Measurements from ENCODE around the gene GIGYF1. TPM values are rescaled to one million over a fixed set of nuclear protein-coding genes. Genes with fewer than 3 reads are reported as not detected.

GIGYF1 gene
- total RNA-seq, 2 donors from 2014 or later: 20.9 to 33.4 TPM

- H3K9me3 ChIP-seq: no peaks in the 10 kb centered on the region
- H3K27me3 ChIP-seq: no peaks in the 10 kb centered on the region
- peak; percentile 36 for DNase-seq
- H3K27ac ChIP-seq: no peak overlapping the region
- intact Hi-C loops (cut with DNase I): no loop called here
- H3K4me3 ChIP-seq: no peak overlapping the region
- H3K36me3 ChIP-seq: no peaks in the 10 kb centered on the region
- no peaks in the 10 kb centered on the region for H3K4me1 ChIP-seq
- no peak overlapping the region for H3K9ac ChIP-seq (ENCODE audit: low read depth in 2 of 2, low read length in 2 of 2)
- no peak for TF ChIP-seq CTCF (IDR thresholded peaks at IDR 0.05)
Observed at GRCh38 chr7:100642534-100642907, 51.5 kb downstream of the GIGYF1 start.

- Histone ChIP-seq H3K4me3 (no peak overlapping the region), H3K9me3 (no peaks in the 10 kb centered on the region), H3K27me3 (no peaks in the 10 kb centered on the region), H3K9ac (ENCODE audit: low read depth in 2 of 2, low read length in 2 of 2) (no peak overlapping the region), H3K36me3 (no peaks in the 10 kb centered on the region), H3K4me1 (no peaks in the 10 kb centered on the region), H3K27ac (no peak overlapping the region)
- intact Hi-C loops (cut with DNase I): no loop called here
- no peak for TF ChIP-seq CTCF (IDR thresholded peaks at IDR 0.05)
- no peak for DNase-seq
Observed at GRCh38 chr7:100641860-100642533, 52.1 kb downstream of the GIGYF1 start.

DNA sequence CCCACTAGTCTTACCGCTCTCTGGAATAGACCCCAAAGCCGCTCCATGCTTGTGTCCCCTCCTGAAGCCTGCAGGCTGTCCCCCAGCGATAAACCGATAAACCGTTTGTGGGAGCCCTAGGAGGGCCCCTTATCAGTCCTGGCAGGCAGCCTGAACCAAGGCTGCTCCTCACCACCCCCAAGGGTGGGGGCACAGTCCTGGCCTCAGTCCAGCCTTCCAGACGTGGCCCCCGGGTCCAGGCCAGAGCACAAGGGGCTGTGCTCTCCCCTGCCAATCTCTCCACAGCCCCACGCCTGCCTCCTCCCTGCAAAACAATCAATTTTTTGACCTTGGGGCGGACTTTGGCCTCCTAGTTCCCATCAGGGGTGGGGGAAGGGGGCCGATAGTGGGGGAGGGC lies 52.6 kb downstream of the GIGYF1 start, which contains the start of gene TFR2:
TSS of gene TFR2 (minus strand) at position 90 of the 397 bp plus-strand sequence. CDS start at position 47, 43 bp downstream.
- Histone ChIP-seq H3K9me3 (no peaks in the 10 kb centered on the region), H3K4me1 (no peaks in the 10 kb centered on the region), H3K36me3 (no peaks in the 10 kb centered on the region), H3K27me3 (no peaks in the 10 kb centered on the region), H3K27ac (no peak within 1 kb of the TSS), H3K9ac (ENCODE audit: low read depth in 2 of 2, low read length in 2 of 2) (no peak within 1 kb of the TSS), H3K4me3 (no peak within 1 kb of the TSS)
- TF ChIP-seq CTCF (IDR thresholded peaks at IDR 0.05): no peak
- intact Hi-C loops (cut with DNase I): no loop called here
- no peak for DNase-seq

DNA sequence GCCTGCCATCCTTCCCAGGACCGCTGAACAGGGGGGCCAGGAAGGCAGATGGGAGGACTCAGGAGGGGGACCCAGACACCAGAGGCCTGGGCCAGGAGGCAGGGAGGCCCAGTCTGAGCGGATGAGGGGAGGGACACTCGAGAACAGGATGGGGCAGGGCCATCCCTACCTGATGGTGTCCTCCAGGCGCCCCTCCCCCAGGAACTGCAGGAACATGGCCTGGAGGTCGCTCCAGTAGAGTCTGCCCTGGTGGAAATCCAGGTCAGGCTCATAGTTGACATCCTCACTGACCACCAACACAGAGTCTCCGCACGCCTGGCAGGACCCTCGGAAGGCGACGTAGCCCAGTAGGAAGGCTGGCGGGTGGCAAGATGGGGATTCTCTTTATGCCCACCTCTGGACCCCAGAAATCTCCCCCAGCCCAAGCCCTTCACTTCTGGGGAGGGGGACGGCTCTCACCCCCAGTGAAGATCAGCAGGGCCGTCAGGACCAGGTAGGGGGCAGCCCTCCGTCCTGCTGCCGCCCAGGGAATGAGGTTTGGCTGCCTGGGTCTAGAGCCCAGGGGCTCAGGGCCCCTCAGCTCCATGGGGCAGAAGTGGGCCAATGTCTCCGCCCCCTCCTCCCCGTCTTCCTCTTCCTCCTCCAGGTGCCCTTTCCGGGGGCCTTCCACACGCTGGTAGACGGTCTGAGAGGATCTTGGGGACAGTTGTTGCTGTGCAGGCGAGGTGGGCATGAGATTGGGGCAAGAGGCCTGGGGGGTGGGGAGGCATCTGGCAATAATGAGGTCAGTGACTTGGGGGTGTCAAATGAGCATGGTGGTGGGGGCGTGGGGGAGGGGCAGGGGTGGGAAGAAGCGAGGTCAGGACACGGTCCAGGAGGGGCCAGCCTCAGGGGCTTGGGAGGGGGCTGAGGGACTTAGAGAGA lies 53.3 kb downstream of the GIGYF1 start:
- no peak for DNase-seq
- Histone ChIP-seq H3K4me3 (no peak overlapping the region), H3K27me3 (no peaks in the 10 kb centered on the region), H3K36me3 (no peaks in the 10 kb centered on the region), H3K9ac (ENCODE audit: low read depth in 2 of 2, low read length in 2 of 2) (no peak overlapping the region), H3K4me1 (no peaks in the 10 kb centered on the region), H3K9me3 (no peaks in the 10 kb centered on the region), H3K27ac (no peak overlapping the region)
- intact Hi-C loops (cut with DNase I): no loop called here
- no peak for TF ChIP-seq CTCF (IDR thresholded peaks at IDR 0.05)

GRCh38 chr7:100639995-100640516 lies 54.0 kb downstream of the GIGYF1 start:
- no peak for TF ChIP-seq CTCF (IDR thresholded peaks at IDR 0.05)
- DNase-seq: no peak
- Histone ChIP-seq H3K27ac (no peak overlapping the region), H3K4me3 (no peak overlapping the region), H3K4me1 (no peaks in the 10 kb centered on the region), H3K27me3 (no peaks in the 10 kb centered on the region), H3K36me3 (no peaks in the 10 kb centered on the region), H3K9ac (ENCODE audit: low read depth in 2 of 2, low read length in 2 of 2) (no peak overlapping the region), H3K9me3 (no peaks in the 10 kb centered on the region)
- intact Hi-C loops (cut with DNase I): no loop called here

All from colonic mucosa (tissue), 4 donors.